SU-DHL-6 (cell line): ENCODE results near the gene PTPRK.

Experiments
- CTCF ChIP-seq: fragments of 200-600 bp; sonication (generic); IDR thresholded peaks from one replicate; pipeline ENCODE4 v1.5.1; 2017; ENCODE audit warnings: antibody characterized with exemption, mild to moderate bottlenecking, low read length, moderate library complexity; ENCODE audit not compliant: insufficient read depth, poor library complexity, severe bottlenecking
- EZH2phosphoT487 ChIP-seq: fragments of 200-600 bp; sonication (generic), shearing (Covaris generic); conservative IDR thresholded peaks from 2 replicates; pipeline ENCODE4 v1.6.1; 2018; ENCODE audit warnings: mild to moderate bottlenecking, antibody characterized with exemption, low read length, moderate library complexity, mixed read lengths

GRCh38 chr6:128174724-128175123, 345.7 kb downstream of the PTPRK start:
- no peak for TF ChIP-seq EZH2phosphoT487
- no peak for TF ChIP-seq CTCF
